Measurements from ENCODE around the gene LY6G6D. TPM values are rescaled to one million over a fixed set of nuclear protein-coding genes. Genes with fewer than 3 reads are reported as not detected.

The LY6G6D gene
- total RNA-seq, 2 donors from 2014 or later: not detected

DNA sequence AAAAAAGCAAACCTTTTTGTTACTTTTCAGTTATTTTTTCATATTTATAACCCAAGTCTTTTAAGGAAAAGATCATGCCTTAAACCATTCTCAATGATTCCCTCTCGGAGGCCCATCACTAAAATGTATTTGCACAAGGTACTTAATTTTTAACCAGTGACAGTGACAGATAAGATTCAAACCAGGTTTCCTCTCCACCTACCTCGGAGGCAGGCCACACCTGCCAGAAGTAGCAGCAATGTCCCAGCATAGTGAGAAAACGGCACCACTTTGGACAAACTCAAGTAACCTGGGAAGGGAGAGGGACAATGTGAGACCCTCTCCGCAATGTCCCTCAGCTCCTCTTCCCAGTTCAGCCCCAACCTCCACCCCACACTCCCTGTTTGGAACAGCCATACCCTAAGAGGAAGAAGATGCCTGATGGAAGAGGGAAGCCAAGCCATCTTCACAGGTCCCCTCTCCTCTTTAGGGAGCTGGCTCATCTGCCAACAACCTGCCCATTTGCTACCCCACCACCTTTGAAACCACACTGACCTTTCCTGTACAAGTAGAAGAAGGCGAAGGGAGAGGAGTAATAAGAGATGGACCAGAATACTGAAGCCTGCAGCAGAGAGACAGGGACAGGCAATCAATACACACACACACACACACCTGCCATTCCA is 14.3 kb upstream of the LY6G6D start:
- intact Hi-C loops (cut with DNase I): no loop called here
- no peak for DNase-seq (ENCODE audit: low spot score)
- Histone ChIP-seq H3K27me3 (replicated peaks; ENCODE audit: insufficient read depth) (no peaks in the 10 kb centered on the region), H3K27ac (no peak overlapping the region), H3K9me3 (no peaks in the 10 kb centered on the region), H3K4me3 (no peak overlapping the region), H3K4me1 (replicated peaks) (peaks cover 3% of the 10 kb centered on the region), H3K36me3 (no peaks in the 10 kb centered on the region)
- TF ChIP-seq POLR2AphosphoS5 (IDR thresholded peaks at IDR 0.05) (no peak), POLR2A (IDR thresholded peaks at IDR 0.05) (no peak)
- TF ChIP-seq, protein P1, sequence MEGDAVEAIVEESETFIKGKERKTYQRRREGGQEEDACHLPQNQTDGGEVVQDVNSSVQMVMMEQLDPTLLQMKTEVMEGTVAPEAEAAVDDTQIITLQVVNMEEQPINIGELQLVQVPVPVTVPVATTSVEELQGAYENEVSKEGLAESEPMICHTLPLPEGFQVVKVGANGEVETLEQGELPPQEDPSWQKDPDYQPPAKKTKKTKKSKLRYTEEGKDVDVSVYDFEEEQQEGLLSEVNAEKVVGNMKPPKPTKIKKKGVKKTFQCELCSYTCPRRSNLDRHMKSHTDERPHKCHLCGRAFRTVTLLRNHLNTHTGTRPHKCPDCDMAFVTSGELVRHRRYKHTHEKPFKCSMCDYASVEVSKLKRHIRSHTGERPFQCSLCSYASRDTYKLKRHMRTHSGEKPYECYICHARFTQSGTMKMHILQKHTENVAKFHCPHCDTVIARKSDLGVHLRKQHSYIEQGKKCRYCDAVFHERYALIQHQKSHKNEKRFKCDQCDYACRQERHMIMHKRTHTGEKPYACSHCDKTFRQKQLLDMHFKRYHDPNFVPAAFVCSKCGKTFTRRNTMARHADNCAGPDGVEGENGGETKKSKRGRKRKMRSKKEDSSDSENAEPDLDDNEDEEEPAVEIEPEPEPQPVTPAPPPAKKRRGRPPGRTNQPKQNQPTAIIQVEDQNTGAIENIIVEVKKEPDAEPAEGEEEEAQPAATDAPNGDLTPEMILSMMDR (IDR thresholded peaks at IDR 0.05): no peak
- WGBS: 75% methylated on average over 5 of the region's 5 CpGs

DNA sequence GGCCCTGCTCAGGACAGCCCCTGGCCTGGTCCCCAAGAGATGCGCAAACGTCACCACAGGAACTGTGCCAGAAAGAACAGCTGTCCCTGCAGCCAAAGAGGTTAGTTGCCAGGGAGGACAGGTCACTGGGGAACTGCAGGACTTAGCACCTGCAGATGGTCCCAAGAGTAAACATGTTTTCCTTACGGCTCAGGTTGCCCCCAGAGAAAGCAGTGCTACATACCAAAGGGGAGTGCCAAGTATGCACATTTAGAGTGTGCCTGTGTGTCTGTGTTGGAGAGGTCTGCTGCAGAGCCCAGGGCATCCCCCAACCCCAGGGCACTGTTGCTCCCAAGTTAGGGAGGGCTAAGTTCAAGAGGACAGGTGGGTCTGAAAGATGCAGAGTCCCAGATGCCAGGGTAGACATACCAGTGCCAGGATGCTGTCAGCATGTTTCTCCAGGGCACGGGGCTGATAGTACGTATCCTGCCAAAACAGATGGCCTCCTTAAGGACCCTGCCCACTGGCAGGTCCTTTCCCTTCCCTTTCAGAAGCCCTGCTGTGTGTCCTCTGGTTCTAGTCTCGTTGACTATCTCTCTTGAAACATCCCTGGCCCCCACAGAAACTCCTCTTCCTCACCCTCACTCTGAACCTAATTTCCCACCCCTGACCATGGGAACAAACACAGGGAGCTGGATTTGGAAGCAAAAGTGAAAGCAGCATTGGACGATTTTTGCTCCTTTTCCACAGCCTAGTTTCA is 13.3 kb upstream of the LY6G6D start:
- no peak for DNase-seq (ENCODE audit: low spot score)
- intact Hi-C loops (cut with DNase I): loop anchor here (2.0 kb wide), 1 partner anchor 27 kb away; the partner anchor contains the start of gene DDAH2

DNA sequence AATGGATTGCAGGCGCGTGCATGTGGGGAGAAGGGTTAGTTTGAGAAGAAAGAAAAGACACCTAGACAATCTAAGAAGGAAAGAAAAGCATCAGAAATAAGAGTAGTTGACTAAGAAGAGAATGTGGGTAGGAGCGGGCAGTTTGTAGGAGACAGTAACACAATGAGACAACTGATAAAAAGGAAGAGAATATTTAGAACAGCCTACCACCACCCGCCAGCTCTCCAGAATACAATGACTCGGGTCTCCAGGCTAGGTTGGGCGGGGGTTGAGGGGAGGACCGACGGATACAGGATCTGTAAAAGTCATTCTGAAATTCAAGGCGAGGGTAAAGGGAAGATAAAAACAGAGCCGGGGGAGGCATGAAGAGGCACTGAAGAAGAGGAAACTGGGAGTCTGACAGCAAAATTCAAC is 12.7 kb upstream of the LY6G6D start:
- Histone ChIP-seq H3K36me3 (no peaks in the 10 kb centered on the region), H3K27ac (peak overlapping the region; percentile 97 to 98), H3K9me3 (no peaks in the 10 kb centered on the region), H3K27me3 (replicated peaks; ENCODE audit: insufficient read depth) (no peaks in the 10 kb centered on the region), H3K4me3 (peak overlapping the region; percentile 70 to 72), H3K4me1 (replicated peaks) (peaks cover 3% of the 10 kb centered on the region)
- intact Hi-C loops (cut with DNase I): loop anchor here (2.0 kb wide), 1 partner anchor 26 kb away; the partner anchor contains the start of gene DDAH2
- TF ChIP-seq POLR2A (IDR thresholded peaks at IDR 0.05) (no peak), POLR2AphosphoS5 (IDR thresholded peaks at IDR 0.05) (no peak)
- TF ChIP-seq, protein P1 (IDR thresholded peaks at IDR 0.05): no peak
- DNase-seq (ENCODE audit: low spot score): no peak
- under 1% methylated on average over 10 of the region's 10 CpGs for WGBS

More for the DNA sequence above, 13.3 kb upstream of the LY6G6D start:
- no peaks in the 10 kb centered on the region for H3K27me3 ChIP-seq (replicated peaks; ENCODE audit: insufficient read depth)
- peak overlapping the region; percentile 97 to 98 for H3K27ac ChIP-seq
- peak overlapping the region; percentile 70 to 72 for H3K4me3 ChIP-seq
- no peaks in the 10 kb centered on the region for H3K9me3 ChIP-seq
- TF ChIP-seq, protein P1 (IDR thresholded peaks at IDR 0.05): no peak
- TF ChIP-seq POLR2AphosphoS5 (IDR thresholded peaks at IDR 0.05) (peak; percentile 5), POLR2A (IDR thresholded peaks at IDR 0.05) (no peak)
- 24% methylated on average over 7 of the region's 7 CpGs for WGBS
- H3K36me3 ChIP-seq: no peaks in the 10 kb centered on the region
- peaks cover 3% of the 10 kb centered on the region for H3K4me1 ChIP-seq (replicated peaks)

DNA sequence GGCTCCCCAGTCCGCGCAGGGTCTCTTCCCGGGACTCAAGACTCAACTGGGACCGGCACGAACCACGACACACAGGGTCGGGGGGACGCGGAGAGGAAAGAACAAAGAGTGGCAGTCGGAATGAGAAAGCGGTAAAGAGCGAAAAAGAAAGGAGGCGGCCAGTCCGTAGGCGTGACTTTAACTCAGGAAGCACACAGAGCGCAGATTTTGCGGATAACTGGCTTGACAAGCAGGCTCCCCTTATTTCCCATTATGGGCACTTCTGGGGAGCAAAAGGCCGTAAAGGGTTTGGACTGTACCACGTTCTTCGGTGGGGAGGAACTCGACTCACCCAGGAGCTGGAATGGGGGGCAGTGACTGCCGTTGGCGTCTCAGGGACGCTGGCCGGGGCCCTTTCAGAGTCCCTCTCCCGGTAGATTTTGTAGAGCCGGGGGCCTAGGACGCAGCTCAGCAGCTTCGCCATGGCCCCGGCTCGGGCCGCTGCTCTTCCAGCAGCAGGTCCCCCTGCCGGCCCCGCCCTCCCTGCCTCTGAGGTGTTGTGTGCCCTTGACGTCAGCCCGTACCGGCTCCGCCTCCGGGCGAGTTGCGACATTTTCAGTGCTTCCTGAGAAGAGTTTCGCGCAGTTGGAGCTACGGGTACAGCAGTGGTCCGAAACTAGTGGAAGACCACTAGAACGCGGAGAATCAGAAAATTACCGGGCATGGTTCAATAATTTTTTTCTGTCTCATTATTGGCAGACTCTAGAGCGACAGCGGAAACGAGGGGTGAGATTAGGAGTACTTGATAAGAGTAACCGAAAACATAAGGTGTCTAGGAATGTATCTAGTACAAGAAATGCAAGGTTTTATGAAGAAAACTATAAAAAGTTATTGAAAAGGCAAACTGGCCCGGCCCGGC is 12.1 kb upstream of the LY6G6D start, which contains the start of gene ABHD16A:
Gene ABHD16A (minus strand): TSS at position 506 of the 898 bp plus-strand sequence. CDS start 43 bp downstream, at position 463.
- WGBS: under 1% methylated on average over 54 of the region's 54 CpGs

More for the DNA sequence above, 12.1 kb upstream of the LY6G6D start, which contains the start of gene ABHD16A:
- H3K36me3 ChIP-seq: no peaks in the 10 kb centered on the region
- H3K4me1 ChIP-seq (replicated peaks): peaks cover 3% of the 10 kb centered on the region
- H3K27ac ChIP-seq: peak within 1 kb of the TSS; percentile 97 to 98
- TF ChIP-seq POLR2AphosphoS5 (IDR thresholded peaks at IDR 0.05) (peak; percentile 100), POLR2A (IDR thresholded peaks at IDR 0.05) (peak; percentile 99)
- TF ChIP-seq, protein P1 (IDR thresholded peaks at IDR 0.05): peak in 2 of 4 experiments; percentile 40 to 67
- DNase-seq (ENCODE audit: low spot score): peak; percentile 99
- peak within 1 kb of the TSS; percentile 70 to 72 for H3K4me3 ChIP-seq
- H3K27me3 ChIP-seq (replicated peaks; ENCODE audit: insufficient read depth): no peaks in the 10 kb centered on the region
- intact Hi-C loops (cut with DNase I): loop anchor here (2.0 kb wide), 1 partner anchor 26 kb away; the partner anchor contains the start of gene DDAH2
- H3K9me3 ChIP-seq: no peaks in the 10 kb centered on the region

Data from prostate gland (tissue), 2 donors.